Esophagus squamous epithelium (tissue), 4 donors: ENCODE results near the gene SPAG8.

ENCODE experiments used
- CTCF ChIP-seq, 6 experiments: fragments of 450-650 bp in 4 of 6; fragments of 200-600 bp in 2 of 6; sonication (generic) in 2 of 6; IDR thresholded peaks; one replicate each; pipeline ENCODE4 v1.5.1; 2016 to 2019; ENCODE audit warnings: antibody characterized with exemption in 6 of 6, mild to moderate bottlenecking in 4 of 6, moderate library complexity in 4 of 6
- POLR2A ChIP-seq, 4 donors: fragments of 450-650 bp; IDR thresholded peaks; one replicate each; pipeline ENCODE4 v1.6.1; 2017; ENCODE audit warnings: antibody characterized with exemption in 4 of 4, mild to moderate bottlenecking in 4 of 4, moderate library complexity in 3 of 4

GRCh38 chr9:35818341-35818740 is 6.3 kb upstream of the SPAG8 start:
- TF ChIP-seq CTCF (IDR thresholded peaks at IDR 0.05): no peak
- no peak for TF ChIP-seq POLR2A (IDR thresholded peaks at IDR 0.05)
